Measurements from ENCODE around the gene APOD.

The APOD gene

DNA sequence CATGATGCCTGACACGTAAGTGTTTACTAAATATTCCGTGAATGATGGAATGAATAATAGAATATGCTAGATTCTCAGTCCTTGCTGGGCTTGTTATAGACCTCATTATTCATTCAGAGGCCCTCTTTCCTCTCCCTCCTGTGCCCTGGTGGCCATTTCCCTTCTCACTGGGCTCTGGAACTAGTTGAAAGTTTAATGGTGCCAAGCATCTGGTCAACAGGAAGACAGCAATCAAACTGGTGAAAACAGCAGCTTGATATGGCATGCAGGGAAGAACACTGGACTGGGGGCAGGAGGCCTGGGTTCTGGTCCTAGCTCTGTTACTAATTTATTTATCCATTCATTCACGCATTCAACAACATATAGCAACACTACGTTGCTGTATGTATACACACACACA lies 3.7 kb upstream of the APOD start:
- no peak for DNase-seq (ENCODE audit: low spot score)

DNA sequence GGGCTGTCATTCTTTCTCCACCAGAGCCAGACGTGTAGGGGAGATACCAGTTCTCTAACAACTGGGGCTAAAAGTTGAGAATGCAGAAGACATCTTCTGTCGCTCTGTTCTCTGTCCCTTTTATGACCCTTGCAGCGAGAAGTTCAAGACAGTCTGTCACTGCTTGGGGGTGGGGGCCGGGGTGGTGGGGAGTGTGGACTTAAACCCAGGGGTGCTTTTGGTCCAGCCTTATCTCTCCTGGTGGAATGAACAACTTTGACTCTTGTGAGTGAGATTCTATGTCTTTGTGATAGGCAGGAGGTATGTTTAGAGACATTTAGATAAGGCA lies 767 bp upstream of the APOD start:
- DNase-seq (ENCODE audit: low spot score) = no peak

DNA sequence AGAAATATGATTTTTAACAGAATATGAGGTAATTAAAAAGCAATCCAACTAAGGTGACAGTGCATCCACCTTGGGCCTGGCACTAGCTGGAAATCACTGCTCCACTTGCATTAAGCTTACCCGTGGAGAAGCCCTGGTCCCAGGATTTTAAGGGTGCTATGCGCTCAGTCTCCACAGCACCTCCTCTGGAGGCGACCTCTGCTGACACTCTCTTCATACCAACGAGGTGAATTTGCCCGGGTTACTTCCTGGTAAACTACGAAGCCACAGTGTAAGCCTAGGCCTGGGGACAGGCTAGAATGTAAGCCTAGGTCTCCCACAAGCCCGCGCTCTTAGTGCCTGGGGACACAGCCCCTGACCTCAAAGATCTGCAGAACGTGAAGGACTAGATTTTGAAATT lies 793 bp downstream of the APOD start:
- peak; percentile 48 for DNase-seq (ENCODE audit: low spot score)

DNA sequence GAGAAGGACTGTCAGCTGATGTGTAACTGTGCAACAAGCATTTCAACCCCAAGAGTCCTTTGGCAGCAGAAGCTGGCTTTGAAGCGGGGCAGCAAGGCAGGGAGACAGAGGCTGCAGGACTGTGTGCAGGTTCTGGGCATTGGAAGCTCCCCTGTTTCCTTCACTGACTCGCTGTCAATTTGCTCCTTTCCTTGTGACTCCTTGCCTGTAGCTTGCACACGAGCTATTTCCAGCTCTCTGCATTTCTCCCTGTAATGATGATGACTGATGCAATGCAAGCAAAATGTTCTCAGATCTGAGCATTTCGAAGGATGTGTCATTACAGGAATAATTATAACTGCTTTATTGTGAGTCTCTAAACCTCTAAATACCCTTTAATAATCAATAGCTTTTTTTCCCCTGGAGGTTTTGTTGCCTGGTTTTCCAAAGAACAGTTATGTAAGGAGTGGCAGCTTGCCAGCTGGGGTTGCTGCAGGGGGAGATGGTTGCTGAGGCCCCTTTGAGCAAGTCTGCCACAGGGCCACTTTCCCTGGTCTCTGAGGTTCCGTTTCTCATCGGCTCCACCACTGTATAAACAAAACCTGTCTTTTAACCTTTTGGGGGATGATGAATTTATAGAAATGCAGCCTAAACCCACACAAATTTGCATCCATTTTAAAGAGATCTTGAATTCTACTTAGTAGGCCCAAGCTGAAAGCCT lies 2.8 kb downstream of the APOD start:
- DNase-seq (ENCODE audit: low spot score) = peak; percentile 78

DNA sequence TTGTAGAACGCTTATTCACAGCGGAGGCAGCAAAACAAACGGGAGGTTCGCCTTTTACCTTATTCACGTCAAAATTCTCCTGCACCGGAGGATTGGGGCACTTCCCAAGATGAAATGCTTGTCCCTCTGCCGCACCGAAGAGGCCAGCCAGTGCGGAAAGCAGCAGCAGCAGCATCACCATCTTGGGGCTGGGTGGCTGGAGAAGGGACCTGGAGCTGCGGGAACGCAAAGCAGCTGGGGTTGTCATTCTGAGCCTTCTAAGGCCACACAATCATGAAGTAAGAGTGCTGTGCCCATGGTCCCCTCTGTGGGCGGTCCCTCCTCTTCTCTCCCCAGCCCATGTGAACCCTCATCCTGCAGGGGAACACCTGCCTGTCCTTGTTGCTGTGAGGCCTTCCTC lies 4.5 kb downstream of the APOD start:
- no peak for DNase-seq (ENCODE audit: low spot score)

DNA sequence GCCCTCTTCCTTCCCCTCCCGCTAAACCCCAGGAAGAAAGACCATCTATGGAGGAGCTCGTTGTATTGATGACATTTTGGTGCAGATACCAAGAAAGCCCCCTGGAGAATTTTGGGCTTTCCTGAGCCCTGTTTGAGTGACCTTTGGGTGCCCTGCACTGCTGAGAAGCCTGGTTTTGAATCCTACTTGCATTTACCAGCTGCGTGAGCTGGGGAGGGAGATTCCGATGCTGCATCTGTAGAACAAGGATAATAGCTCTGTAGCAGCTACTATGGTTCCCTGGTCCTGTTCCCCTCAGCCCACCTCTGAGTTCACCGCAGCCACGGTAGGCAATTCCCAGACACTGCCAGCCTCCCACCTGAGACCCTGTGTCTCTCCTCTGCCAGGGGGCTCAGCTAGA lies 5.2 kb downstream of the APOD start:
- DNase-seq (ENCODE audit: low spot score) = no peak

DNA sequence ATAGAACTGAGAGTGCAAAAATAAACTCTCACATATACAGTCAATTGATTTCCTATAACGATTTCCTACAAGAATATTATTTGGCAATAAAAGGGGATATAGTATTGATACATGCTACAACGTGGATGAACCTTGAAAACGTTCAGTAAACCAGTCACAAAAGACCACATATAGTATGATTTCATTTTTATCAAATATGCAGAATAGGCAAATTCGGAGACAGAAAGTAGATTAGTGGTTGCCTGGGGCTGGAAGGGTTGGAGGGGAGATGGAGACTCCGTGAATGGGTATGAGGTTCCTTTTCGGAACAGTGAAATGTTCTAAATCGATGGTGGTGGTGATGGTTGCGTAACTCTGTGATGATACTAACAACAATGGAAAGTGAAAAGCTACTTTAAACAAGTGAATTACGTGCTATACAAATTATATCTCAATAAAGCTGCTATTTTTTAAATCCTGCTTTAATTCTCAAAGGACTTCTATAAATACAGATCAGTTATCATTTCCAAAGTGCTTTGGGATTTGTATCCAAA lies 6.0 kb downstream of the APOD start:
- DNase-seq (ENCODE audit: low spot score) = no peak

DNA sequence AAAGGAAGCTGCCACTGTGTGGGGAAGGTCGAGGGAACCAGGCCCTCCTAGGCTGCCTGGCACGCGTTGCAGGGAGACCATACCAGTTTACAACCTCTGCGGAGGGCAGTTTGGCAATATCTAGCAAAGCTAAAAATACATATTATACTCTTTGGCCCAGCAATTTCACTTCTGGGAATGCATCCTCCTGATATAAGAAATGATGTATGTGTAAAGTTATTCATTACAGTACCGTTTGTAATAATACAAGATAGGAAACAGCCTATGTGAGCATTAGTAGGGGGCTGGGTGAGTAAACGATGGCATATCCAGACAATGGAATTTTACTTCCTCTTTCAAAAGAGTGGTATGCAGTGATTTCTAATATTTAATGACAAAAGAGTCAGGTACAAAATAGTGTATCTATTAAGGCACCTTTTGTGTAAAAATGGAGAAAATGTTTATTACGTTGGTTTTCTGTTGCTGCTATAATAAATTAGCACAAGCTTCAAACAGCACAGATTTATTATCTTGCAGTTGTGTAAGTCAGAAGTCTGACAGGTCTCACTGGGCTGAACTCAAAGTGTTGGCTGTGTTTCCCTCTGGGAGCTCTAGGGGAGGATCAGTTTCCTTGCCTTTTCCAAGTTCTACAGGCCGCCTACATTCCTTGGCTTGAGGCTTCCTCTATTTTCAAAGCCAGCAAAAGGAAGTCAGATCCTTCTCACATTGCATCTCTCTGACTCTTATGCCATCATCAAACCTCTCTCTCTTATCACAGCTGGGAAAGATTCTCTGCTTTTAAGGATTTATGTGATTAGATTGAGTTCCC lies 9.0 kb downstream of the APOD start:
- DNase-seq (ENCODE audit: low spot score) = no peak

DNA sequence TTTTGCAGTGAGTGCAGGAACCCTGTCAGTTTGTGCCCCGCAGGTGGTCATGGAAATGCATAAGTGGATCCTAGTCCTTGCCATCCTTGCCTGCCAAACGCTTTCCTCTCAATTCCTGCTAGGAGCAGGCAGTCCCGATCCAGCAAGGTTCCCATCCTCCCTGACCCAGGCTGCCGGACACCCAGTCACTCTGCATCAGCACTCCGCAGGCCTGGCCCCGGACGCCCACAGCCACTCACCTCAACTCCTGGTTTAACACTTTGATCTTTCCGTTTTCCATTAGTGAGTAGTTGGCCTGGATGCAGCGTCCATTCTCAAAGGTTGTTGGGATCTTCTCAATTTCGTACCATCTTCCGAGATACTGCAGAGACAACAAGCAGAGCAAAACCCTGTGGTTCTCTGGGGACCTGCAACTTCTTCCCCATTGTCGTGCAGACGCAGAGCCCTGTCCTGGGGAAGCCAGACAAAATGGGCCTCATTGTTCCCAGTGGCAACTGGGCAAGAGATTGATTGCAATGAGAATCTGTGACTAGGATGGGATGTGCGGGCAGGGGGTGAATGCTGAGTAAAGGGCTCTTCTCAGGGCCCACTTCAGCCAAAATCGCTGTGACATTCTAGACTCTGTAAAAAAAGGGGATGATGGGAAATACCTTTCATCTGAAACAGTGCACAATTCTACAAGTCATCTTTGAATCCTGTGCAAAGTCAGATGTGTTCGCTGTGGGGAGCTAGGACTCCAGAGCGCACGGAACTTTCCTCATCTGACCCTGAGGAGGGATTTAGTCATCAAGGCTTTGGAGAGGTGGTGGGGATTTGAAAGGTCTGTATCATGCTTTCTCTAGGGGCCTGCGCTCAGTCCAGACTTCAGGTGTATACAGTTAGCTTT lies 9.9 kb downstream of the APOD start:
- no peak for DNase-seq (ENCODE audit: low spot score)

DNA sequence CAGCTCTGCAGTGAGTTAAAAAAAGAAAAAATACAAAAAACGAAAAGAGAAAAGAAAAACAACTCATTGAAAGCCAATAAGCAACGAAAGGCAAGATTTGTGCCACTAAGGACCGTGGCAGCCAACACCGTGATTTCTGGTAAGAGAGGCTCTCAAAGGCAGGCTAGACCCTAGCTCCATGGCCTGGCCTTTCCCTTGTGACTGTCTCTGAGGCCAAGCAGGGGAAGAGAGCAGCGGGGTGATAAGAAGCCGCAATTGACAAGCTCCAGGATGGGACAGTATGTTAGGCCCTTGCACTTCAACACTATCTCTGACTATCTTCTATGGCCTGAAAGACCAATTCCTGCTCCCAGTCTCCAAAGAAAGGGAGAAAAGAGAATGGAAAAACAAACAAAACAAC lies 12.4 kb downstream of the APOD start:
- no peak for DNase-seq (ENCODE audit: low spot score)

DNA sequence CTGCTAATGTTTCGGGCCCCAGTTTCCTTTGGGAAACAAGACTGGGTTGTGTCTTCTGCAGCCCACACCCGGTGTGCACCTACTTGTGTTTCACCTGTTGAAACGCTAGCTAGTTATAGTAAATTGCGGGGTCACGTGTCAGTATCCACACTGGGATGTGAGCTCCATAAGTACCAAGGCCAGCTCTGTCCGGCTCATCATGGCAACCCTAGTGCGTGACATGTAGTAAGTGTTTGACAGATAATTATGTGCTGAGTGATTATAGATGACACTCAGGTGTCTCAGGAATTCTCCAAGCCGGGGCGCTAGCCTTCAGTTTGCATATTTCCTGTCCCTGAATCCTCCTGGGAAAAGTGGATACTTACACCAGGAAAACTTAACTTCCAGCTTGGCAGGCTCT lies 12.8 kb downstream of the APOD start:
- no peak for DNase-seq (ENCODE audit: low spot score)

DNA sequence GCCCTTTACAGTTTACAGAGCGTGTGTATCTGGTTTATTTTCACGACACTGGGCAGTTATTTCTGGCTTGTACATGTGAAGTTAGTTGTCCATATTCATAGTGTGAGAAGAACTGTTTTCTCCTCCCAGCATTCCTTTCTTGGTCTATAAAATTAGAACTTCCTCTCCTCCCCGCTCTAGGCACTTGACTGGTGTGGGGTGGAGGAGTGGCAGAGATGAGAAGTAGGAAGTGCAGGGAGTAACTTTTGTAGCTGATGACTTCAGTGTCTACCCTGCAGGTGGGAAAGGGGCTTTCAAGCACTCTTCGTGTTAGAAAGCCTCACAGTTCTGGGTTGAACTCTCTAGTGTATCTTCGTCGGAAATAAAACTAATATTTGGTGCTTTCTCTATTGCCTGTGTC lies 13.4 kb downstream of the APOD start:
- no peak for DNase-seq (ENCODE audit: low spot score)

DNA sequence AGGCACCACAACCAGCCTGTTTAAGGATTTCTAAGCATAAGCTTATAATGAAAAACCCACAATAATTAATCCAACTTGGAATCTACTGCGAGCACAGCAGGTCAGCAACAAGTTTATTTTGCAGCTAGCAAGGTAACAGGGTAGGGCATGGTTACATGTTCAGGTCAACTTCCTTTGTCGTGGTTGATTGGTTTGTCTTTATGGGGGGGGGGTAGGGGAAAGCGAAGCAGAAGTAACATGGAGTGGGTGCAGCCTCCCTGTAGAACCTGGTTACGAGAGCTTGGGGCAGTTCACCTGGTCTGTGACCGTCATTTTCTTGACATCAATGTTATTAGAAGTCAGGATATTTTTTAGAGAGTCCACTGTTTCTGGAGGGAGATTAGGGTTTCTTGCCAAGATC lies 15.1 kb downstream of the APOD start:
- no peak for DNase-seq (ENCODE audit: low spot score)

DNA sequence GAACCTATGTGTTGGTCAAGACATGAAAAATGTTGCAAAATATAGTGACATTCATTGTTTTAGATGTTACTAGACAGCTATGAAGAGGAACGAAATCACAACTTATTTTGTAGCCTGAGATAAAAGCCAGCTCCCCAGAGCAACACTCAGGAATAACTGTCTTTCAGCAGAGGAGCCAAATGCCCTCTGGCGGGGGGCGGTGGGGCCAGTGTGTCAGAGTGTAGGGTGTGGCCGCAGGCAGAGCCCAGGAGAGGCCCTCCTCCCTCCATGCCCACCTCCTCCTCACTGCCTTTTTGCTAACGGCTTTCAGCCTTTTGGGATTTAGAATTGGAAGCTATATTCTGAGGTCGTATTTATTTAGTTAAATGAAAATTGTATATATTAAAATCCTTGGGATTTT lies 16.9 kb downstream of the APOD start:
- no peak for DNase-seq (ENCODE audit: low spot score)

DNA sequence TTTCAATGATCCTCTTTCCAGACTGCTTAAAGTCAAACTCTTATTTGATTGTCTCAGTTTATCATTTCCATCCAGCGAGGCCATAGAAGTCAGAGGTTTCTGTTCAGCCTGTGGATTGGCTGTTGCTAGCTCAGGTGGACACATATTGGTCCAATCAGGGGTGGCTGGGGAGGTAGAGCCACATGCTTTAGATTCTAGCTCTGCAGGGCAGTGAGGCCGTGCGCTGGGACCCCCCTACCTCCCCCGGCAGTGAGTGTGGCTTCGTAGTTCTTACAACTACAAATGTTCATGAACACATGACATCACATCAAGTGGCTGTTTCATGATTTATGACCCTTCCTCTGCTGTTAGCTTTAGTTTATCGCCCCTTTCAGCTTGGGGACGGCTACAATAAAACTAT lies 18.0 kb downstream of the APOD start:
- DNase-seq (ENCODE audit: low spot score) = no peak

DNA sequence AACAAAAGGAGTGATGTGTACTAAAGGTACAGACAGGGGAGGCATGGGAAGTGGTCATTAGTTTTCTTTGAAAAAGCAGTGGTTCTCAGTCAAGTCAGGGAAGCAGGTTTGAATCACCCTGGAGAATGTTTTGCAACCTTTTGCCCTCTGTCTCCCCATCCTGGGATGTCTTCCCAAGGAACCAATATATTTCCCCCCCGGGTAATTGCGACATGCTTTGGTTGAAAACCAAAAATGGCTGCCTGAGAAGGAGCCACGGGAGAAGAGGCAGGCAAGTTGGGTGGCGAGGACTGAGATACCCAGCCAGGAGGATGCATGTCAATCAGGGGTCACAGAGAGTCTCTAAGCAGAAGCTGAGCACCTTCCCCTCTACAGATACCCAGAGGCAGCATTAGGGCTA lies 20.4 kb downstream of the APOD start:
- no peak for DNase-seq (ENCODE audit: low spot score)

DNA sequence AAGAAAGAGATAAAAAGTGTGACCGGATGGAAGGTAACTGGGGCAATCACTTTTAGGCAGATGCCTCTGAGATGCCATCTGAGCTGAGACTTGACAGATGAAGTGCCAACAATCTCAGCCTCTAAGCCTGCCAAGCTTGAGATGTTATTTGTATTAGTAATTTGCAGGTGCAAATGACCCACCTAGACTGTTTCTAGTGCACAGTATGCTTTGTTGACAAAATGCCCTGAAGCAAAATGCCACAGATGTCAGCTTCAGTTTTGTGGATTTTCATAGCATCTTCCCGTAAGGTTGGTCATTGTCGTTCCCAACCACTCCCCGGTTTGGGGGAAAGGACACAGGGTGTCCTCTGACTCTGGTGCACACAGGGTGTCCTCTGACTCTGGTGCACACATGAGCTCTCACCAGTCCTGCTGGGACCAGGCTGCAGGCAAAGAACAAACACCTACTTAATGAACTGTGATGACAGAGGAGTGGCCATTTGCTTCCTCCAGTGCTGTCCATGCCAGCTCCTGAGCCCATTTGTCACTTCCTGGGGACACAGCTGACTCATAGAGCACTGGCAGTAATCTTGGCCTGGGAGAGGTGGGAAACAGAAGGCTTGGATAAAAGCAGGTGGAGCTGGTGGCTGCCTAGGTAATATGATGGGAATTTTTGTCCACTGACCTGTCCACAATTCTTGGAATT lies 23.9 kb downstream of the APOD start:
- no peak for DNase-seq (ENCODE audit: low spot score)

DNA sequence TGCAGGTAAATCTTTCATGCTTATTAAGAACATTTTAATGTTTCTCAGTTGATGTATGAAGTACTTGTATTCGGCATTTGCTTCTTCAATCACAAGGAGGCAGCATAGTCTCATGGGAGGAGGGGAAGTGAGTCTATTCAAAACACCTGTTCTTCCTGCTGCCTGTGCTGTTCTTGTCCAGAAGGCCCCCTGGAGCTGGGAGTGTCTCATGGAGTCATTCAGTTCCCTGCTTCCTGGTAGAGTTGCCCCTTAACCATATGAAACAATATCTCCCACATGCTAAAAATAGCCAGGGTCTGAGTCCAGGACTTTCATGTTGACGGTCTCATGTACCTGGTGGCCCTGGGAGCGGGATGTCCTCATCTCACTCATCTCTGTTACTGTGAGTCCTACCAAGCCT lies 25.1 kb downstream of the APOD start:
- DNase-seq (ENCODE audit: low spot score) = peak; percentile 63

DNA sequence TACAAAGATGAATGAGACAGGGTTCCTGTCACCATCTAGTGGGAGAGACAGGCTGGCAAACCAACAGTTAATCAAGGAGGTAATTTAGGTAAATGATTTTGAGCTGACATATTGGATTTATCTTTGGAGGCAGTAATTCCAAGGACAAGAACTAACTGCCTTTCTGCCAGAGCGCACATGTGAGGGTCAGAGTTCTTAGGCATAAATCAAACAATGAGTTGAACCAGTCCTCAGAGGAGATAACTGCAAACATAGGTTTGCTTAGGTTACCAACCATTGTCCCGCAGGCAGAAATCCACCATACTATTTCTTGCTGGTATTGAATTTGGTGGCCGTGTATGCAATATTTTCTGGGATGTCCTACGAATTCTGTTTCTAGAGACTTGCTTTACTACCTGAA lies 26.4 kb downstream of the APOD start:
- DNase-seq (ENCODE audit: low spot score) = no peak

DNA sequence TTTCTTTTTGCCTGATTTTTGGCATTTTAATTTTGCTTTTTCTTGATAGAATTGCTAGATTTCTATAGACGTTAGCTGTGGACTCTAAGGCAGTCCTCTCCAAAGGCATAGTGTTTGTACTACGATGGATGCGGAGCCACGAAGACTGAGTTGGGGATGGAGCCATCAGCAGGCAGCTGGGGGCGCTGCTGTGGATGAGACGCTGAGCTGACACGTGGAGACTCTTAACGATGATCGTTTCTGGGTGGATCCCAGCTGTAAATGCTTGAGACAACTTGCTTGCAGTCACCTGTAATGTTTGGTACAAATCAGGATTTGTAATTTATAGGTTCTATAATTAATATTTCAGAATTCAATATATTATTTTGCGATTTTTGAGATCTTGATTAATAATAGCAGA lies 27.4 kb downstream of the APOD start:
- DNase-seq (ENCODE audit: low spot score) = peak; percentile 66

DNA sequence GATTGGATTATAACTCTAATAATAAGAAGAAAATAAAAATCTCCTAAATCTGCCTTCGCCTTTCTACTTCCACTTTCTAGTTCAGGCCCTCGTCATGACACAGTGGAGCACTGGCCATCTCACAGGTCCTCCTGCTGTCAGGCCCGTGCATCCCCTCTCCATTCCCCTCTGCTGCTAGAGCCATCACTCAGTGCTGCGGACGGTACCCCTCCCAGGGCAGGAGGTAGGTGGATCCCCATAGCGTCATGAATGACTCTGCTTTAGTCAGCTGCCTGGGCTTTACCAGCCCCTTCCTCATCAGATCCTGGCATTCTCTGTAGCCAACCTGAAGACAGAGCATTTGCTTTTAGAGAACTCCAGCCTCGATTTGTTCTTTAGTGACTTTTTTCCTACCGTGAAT lies 28.6 kb downstream of the APOD start:
- DNase-seq (ENCODE audit: low spot score) = no peak

DNA sequence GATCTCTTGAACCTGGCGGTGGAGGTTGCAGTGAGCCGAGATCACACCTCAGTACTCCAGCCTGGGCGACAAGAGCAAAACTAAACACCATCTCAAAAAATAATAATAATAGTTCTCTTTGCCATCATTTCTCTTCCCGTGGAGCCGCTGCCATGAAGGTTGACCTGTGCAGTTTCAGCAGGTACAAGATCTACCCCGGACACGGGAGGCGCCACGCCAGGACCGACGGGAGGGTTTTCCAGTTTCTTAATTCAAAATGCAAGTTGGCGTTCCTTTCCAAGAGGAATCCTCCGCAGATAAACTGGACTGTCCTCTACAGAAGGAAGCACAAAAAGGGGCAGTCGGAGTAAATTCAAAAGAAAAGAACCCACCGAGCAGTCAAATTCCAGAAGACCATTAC lies 29.3 kb downstream of the APOD start:
- DNase-seq (ENCODE audit: low spot score) = no peak

Measured in Ammon's horn (tissue), 1 donor.